Measurements from ENCODE around the gene NXPE4. TPM values are rescaled to one million over a fixed set of nuclear protein-coding genes. Genes with fewer than 3 reads are reported as not detected.

Gene NXPE4
- total and polyA plus RNA-seq, 5 donors, result not detected

DNA sequence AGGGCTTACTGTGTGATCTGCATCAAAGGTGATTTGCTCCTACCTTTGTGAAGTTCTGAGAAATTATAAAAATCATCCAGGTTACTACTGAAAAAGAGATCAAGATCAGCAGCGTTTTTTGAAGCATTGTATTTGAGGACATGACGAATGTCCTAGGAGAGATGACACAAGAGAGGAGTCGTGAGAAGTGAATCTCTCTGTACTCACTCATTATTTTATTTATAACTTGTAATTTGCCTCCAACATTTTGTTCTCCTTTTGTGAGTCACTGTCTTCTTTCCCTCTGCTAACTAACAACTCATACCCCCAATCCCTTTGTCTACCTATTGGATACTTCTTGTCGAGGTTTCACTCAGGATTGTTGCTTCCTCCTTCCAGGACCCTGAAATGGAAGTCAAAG, 44.5 kb downstream of the NXPE4 start:
- Histone ChIP-seq H3K27ac (ENCODE audit: low read length) (no peak overlapping the region), H3K4me3 (ENCODE audit: low read length) (no peak overlapping the region), H3K27me3 (ENCODE audit: control insufficient read depth, insufficient read depth) (no peaks in the 10 kb centered on the region), H3K9me3 (ENCODE audit: control insufficient read depth, low read length) (no peaks in the 10 kb centered on the region), H3K4me1 (ENCODE audit: control insufficient read depth, insufficient read depth, low read length) (no peaks in the 10 kb centered on the region)
- intact Hi-C loops (cut with DNase I), result no loop called here
- no peak for DNase-seq
- ATAC-seq, result no peak
- WGBS, result 84% methylated on average over 4 of the region's 4 CpGs

DNA sequence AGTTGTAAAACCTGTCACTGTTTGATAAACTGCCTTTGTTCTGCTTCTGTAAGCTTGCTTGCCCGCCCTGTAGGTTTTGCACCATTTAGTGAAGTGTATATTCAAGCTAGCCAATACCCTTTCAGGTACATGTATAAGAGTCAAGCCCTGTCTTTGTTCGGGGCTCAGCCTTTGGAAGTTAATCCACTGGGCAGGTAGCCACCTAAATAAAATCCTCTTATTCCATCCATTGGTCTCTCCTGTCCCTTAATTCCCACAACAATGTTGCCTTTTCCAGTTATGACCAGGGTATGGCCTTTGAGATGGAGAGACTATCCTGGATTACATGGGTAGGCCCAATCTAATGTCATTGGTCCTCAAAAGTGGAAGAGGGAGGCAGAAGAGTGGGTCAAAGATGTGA, 69.9 kb downstream of the NXPE4 start:
- no peak overlapping the region for H3K27ac ChIP-seq (ENCODE audit: low read length)
- WGBS, result 79% methylated on average over 2 of the region's 2 CpGs
- intact Hi-C loops (cut with DNase I), result no loop called here
- H3K4me3 ChIP-seq (ENCODE audit: low read length), result no peak overlapping the region
- H3K9me3 ChIP-seq (ENCODE audit: control insufficient read depth, low read length), result no peaks in the 10 kb centered on the region
- no peaks in the 10 kb centered on the region for H3K4me1 ChIP-seq (ENCODE audit: control insufficient read depth, insufficient read depth, low read length)
- no peak for ATAC-seq
- DNase-seq, result no peak
- no peaks in the 10 kb centered on the region for H3K27me3 ChIP-seq (ENCODE audit: control insufficient read depth, insufficient read depth)

DNA sequence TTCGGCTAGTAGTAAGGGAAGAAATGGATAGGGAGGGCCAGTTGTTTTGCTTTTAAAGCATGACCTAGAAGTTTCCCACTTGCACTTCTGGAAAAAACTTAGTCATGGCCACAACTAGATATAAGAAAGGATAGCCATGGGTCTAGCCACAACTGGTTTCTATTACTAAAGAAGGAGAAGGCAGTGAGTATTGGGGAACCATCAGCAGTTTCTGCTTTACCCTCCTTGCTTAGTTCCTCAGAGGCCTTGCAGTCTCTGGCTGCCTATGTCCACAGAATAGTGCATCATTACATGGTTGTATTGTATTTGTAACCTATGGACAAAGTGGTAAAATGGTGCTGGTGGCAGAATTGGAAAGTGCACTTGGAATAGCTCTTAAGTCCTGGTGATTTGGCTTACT, 71.5 kb downstream of the NXPE4 start:
- H3K9me3 ChIP-seq (ENCODE audit: control insufficient read depth, low read length), result no peaks in the 10 kb centered on the region
- no peak for DNase-seq
- intact Hi-C loops (cut with DNase I), result no loop called here
- 83% methylated on average over 1 of the region's 1 CpG for WGBS
- no peak for ATAC-seq
- no peak overlapping the region for H3K4me3 ChIP-seq (ENCODE audit: low read length)
- H3K27me3 ChIP-seq (ENCODE audit: control insufficient read depth, insufficient read depth), result no peaks in the 10 kb centered on the region
- no peaks in the 10 kb centered on the region for H3K4me1 ChIP-seq (ENCODE audit: control insufficient read depth, insufficient read depth, low read length)
- H3K27ac ChIP-seq (ENCODE audit: low read length), result no peak overlapping the region

DNA sequence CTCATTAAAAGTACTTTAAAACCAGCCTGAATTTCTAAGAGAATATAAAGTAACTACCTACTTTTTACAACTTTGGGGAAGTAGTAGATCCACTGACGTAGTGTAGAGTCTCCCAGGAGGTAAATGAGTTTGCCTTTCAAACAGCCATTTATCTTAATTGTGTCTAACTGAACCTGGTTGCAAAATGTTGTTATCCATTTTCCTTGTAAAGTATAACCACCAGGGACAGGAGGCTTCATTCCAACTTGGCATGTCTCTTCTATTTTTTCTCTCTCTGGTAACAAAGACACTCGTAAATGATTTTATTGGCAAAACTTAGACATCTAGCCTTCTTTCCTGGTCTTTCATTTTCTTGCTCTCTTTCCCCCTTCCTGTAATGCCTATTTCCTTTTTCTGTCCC, 72.8 kb downstream of the NXPE4 start:
- ATAC-seq, result no peak
- no peaks in the 10 kb centered on the region for H3K9me3 ChIP-seq (ENCODE audit: control insufficient read depth, low read length)

More for the DNA sequence above, 72.8 kb downstream of the NXPE4 start:
- Histone ChIP-seq H3K27me3 (ENCODE audit: control insufficient read depth, insufficient read depth) (no peaks in the 10 kb centered on the region), H3K4me1 (ENCODE audit: control insufficient read depth, insufficient read depth, low read length) (no peaks in the 10 kb centered on the region), H3K27ac (ENCODE audit: low read length) (no peak overlapping the region), H3K4me3 (ENCODE audit: low read length) (no peak overlapping the region)
- intact Hi-C loops (cut with DNase I), result no loop called here
- DNase-seq, result no peak
- WGBS, result 48% methylated on average over 2 of the region's 2 CpGs

Other genes with a start within 250 kb of the NXPE4 start
- 10 to 100 TPM in 1 of 4 donors, 1 to 10 TPM in 3; 6.7 to 13.6 (median 8.5) TPM for gene C11orf71, start 195.3 kb downstream of the NXPE4 start, total RNA-seq
- gene C11orf71, start 195.3 kb downstream of the NXPE4 start, polyA plus RNA-seq, result 11.8 TPM
- gene RBM7, start 195.1 kb downstream of the NXPE4 start, total RNA-seq, result 10 to 100 TPM; 20.5 to 24.5 (median 22.2) TPM
- 7.9 TPM for gene RBM7, start 195.1 kb downstream of the NXPE4 start, polyA plus RNA-seq
- 100 to 1,000 TPM; 119 to 131 (median 122) TPM for gene REXO2, start 156.3 kb downstream of the NXPE4 start, total RNA-seq
- 175 TPM for gene REXO2, start 156.3 kb downstream of the NXPE4 start, polyA plus RNA-seq
- gene NXPE1, start 35.9 kb downstream of the NXPE4 start, total RNA-seq, result not detected
- gene NXPE1, start 35.9 kb downstream of the NXPE4 start, polyA plus RNA-seq, result not detected
- gene NXPE2, start 82.7 kb upstream of the NXPE4 start, total RNA-seq, result under 1 TPM in 3 of 4 donors, not detected in 1; 0.21 to 0.40 (median 0.36) TPM
- 0.07 TPM for gene NXPE2, start 82.7 kb upstream of the NXPE4 start, polyA plus RNA-seq

Data from right cardiac atrium (tissue), 5 donors.